Spleen (tissue), 11 donors: ENCODE data around the gene CCDC93. TPM values are rescaled to one million over a fixed set of nuclear protein-coding genes. Genes with fewer than 3 reads are reported as not detected.
"Not testable (repeated sequence)": the region's sequence is repeated elsewhere in the genome, so short reads cannot be mapped to it uniquely, and the experiment has no call there.

ENCODE experiments used
- DNase-seq: peaks from one replicate; pipeline ENCODE4 v3.0.0-alpha.2; 2020
- H3K27ac ChIP-seq, 8 donors: fragments of 200-600 bp; sonication (generic) in 7 of 8; 1 replicate in 4 of 8; 2 replicates in 4 of 8; pipeline versions ENCODE4 v1.5.0 to v1.8.0; 2016 to 2021; ENCODE audit warnings: inconsistent platforms in 4 of 8, mild to moderate bottlenecking in 4 of 8, moderate library complexity in 1 of 8
- H3K27me3 ChIP-seq, 7 donors: fragments of 200-600 bp; sonication (generic) in 6 of 7; replicated peaks in 1 of 7; 1 replicate in 4 of 7; 2 replicates in 3 of 7; pipeline versions ENCODE4 v1.5.0 to v1.8.0; 2016 to 2021; ENCODE audit warnings: inconsistent platforms in 3 of 7, mild to moderate bottlenecking in 1 of 7
- H3K36me3 ChIP-seq, 6 donors: fragments of 200-600 bp; sonication (generic) in 5 of 6; 1 replicate in 4 of 6; 2 replicates in 2 of 6; pipeline versions ENCODE4 v1.5.0 to v1.8.0; 2016 to 2021; ENCODE audit warnings: inconsistent platforms in 2 of 6
- H3K4me1 ChIP-seq, 6 donors: fragments of 200-600 bp; sonication (generic) in 5 of 6; 1 replicate in 3 of 6; 2 replicates in 3 of 6; pipeline versions ENCODE4 v1.5.0 to v1.8.0; 2016 to 2021; ENCODE audit warnings: inconsistent platforms in 3 of 6
- H3K4me3 ChIP-seq, 8 donors: fragments of 200-600 bp; sonication (generic) in 7 of 8; 1 replicate in 4 of 8; 2 replicates in 4 of 8; pipeline versions ENCODE4 v1.5.0 to v1.8.0; 2016 to 2021; ENCODE audit warnings: inconsistent platforms in 4 of 8, mild to moderate bottlenecking in 4 of 8, moderate library complexity in 2 of 8
- H3K9me3 ChIP-seq, 8 donors: fragments of 200-600 bp; sonication (generic) in 7 of 8; 1 replicate in 4 of 8; 2 replicates in 4 of 8; pipeline versions ENCODE4 v1.5.0 to v1.8.0; 2016 to 2021; ENCODE audit warnings: inconsistent platforms in 4 of 8
- CTCF ChIP-seq, 11 experiments: fragments of 200-600 bp in 7 of 11; fragments of 450-650 bp in 4 of 11; sonication (generic) in 4 of 11; IDR thresholded peaks in 8 of 11; conservative IDR thresholded peaks in 3 of 11; 1 replicate in 7 of 11; 2 replicates in 4 of 11; pipeline versions ENCODE4 v1.4.0 to v1.8.0; 2016 to 2021; ENCODE audit warnings: antibody characterized with exemption in 11 of 11, inconsistent platforms in 4 of 11, mild to moderate bottlenecking in 1 of 11
- POLR2A ChIP-seq, 3 donors: fragments of 450-650 bp; IDR thresholded peaks; one replicate each; pipeline ENCODE4 v1.5.1; 2017; ENCODE audit warnings: antibody characterized with exemption in 3 of 3, mild to moderate bottlenecking in 1 of 3
- POLR2AphosphoS5 ChIP-seq, 3 donors: sonication (generic); formaldehyde crosslinking; IDR thresholded peaks; one replicate each; pipeline ENCODE4 v1.5.1; 2017; ENCODE audit warnings: antibody characterized with exemption in 3 of 3
- WGBS, 5 donors: extraction: QIAGEN DNeasy Blood & Tissue Kit in 3 of 5; methylation state at CpG; one replicate each; pipeline versions ENCODE4 v1.1.5 to v1.1.7; 2013 to 2018; 5-methylcytosine and 5-hydroxymethylcytosine counted together
- intact Hi-C: fragments of 100-400 bp; cut with DNase I; formaldehyde crosslinking; loops from one replicate; pipeline ENCODE4 v1.15.0; 2023; ENCODE audit warnings: low total_unique reads
- polyA plus RNA-seq, 3 donors: library from polyadenylated mRNA; stranded (reverse); fragments of 200-250 nt; gene quantifications; one replicate each; pipeline ENCODE4 v1.2.1, GENCODE V29; 2013
- total RNA-seq, 7 donors: library from RNA; depleted of rRNA in 3 of 7; stranded (reverse); fragments of >200 nt in 3 of 7; fragmentation: NEBNext Ultra II Directional in 4 of 7; extraction: Animal tissue kit (Norgen Biotek cat#: 25700) in 4 of 7; gene quantifications; one replicate each; pipeline versions ENCODE4 v1.1.0 to v1.2.1, GENCODE V29; 2016 to 2021
- donor health status: healthy with polysubstance abuse.
- donor health status: DM: no; HTN: no; CAD: no; lungs with moderate emphysema.
- donor health status: DM: no; HTN: no; CAD: no.
- donor health status: Bipolar disorder and iron deficiency.
- donor health status: healthy.
- donor health status: DM: no; HTN: no; CAD: no.
- donor health status: DM: yes; HTN: yes; CAD: no.

CCDC93 gene
- total and polyA plus RNA-seq, 10 donors = 4.3 to 80.3 (median 42.4) TPM

DNA sequence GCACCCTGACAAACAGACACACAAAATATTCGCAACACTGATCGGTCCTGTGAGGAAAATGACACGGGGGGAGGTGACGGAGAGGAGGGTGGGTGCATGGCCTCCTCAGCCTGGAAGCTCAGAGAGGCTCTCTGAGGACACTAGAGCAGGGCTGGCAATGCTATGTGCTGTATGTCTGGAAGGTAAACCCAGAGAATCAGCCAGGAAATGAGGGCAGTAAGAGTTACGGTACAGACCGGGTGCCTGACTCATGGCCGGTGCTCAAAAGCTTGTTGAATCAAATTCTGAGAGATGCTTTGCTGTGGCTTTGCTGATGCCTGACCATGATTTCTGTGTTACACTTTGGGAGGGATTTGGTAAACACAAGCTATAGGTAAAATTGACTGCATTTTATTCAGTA lies 81.9 kb downstream of the CCDC93 start:
- Histone ChIP-seq H3K36me3 (peaks cover 0 to 99% (median 82%) of the 10 kb centered on the region in 6 donors), H3K4me3 (no peak overlapping the region), H3K4me1 (no peaks in the 10 kb centered on the region), H3K27ac (no peak overlapping the region), H3K9me3 (peaks cover 0 to 12% (median 6%) of the 10 kb centered on the region in 8 donors), H3K27me3 (no peaks in the 10 kb centered on the region)
- intact Hi-C loops = no loop called here
- DNase-seq = no peak
- WGBS, 5 donors = 87 to 95% (median 93%) methylated on average over 7 of the region's 7 CpGs
- TF ChIP-seq POLR2AphosphoS5 (IDR thresholded peaks at IDR 0.05) (no peak), CTCF (IDR thresholded peaks at IDR 0.05 in 8 of 11, conservative IDR thresholded peaks at IDR 0.05 in 3 of 11) (no peak), POLR2A (IDR thresholded peaks at IDR 0.05) (no peak)

DNA sequence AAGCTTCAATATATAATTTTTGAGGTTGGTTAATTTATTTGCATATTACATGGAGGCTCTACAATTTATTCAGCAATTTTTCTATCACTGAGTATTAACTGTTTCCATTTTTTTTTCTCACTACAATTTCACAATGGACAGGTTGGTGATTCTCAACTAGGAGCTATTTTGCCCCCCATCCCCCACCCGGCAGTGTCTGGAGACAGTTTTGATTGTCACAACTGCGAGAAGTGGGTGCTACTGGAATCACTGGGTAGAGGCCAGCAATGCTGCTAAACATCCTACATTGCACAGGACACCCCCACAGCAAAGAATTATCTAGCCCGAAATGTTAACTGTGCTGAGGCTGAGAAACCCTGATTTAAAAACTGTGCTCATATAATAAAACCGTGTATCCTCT lies 82.6 kb downstream of the CCDC93 start:
- TF ChIP-seq CTCF (IDR thresholded peaks at IDR 0.05 in 8 of 11, conservative IDR thresholded peaks at IDR 0.05 in 3 of 11) (no peak), POLR2AphosphoS5 (IDR thresholded peaks at IDR 0.05) (no peak), POLR2A (IDR thresholded peaks at IDR 0.05) (no peak)
- Histone ChIP-seq H3K4me3 (no peak overlapping the region), H3K27me3 (no peaks in the 10 kb centered on the region), H3K4me1 (no peaks in the 10 kb centered on the region), H3K36me3 (peaks cover 0 to 94% (median 76%) of the 10 kb centered on the region in 6 donors), H3K27ac (no peak overlapping the region), H3K9me3 (peaks cover 0 to 12% (median 6%) of the 10 kb centered on the region in 8 donors)
- 91 to 96% (median 94%) methylated on average over 4 of the region's 4 CpGs for WGBS, 5 donors
- intact Hi-C loops = no loop called here
- no peak for DNase-seq

GRCh38 chr2:117930775-117931174 lies 83.1 kb downstream of the CCDC93 start:
- Histone ChIP-seq H3K4me1 (no peaks in the 10 kb centered on the region), H3K9me3 (peaks cover 0 to 12% (median 6%) of the 10 kb centered on the region in 8 donors), H3K27me3 (no peaks in the 10 kb centered on the region), H3K4me3 (no peak overlapping the region), H3K27ac (no peak overlapping the region), H3K36me3 (peaks cover 0 to 90% (median 71%) of the 10 kb centered on the region in 6 donors)
- WGBS, 5 donors = 80 to 89% (median 87%) methylated on average over 4 of the region's 4 CpGs
- no peak for DNase-seq
- no peak for TF ChIP-seq POLR2A (IDR thresholded peaks at IDR 0.05)
- TF ChIP-seq POLR2AphosphoS5 (IDR thresholded peaks at IDR 0.05) = no peak
- no peak for TF ChIP-seq CTCF (IDR thresholded peaks at IDR 0.05 in 8 of 11, conservative IDR thresholded peaks at IDR 0.05 in 3 of 11)
- intact Hi-C loops = no loop called here

- H3K27me3 ChIP-seq, intact Hi-C loops, DNase-seq, H3K4me1 ChIP-seq, H3K27ac ChIP-seq, H3K9me3 ChIP-seq, H3K4me3 ChIP-seq: not testable (repeated sequence)
- H3K36me3 ChIP-seq = peaks cover 9 to 90% (median 50%) of the 10 kb centered on the region in 6 donors
- 93 to 100% (median 97%) methylated on average over 2 to 9 of the region's 9 CpGs for WGBS, 5 donors
These were observed 90.4 kb downstream of the CCDC93 start for GRCh38 chr2:117923471-117923870.

GRCh38 chr2:117921520-117921919 lies 92.3 kb downstream of the CCDC93 start:
- no peak for TF ChIP-seq CTCF (IDR thresholded peaks at IDR 0.05 in 8 of 11, conservative IDR thresholded peaks at IDR 0.05 in 3 of 11)
- no peak for TF ChIP-seq POLR2AphosphoS5 (IDR thresholded peaks at IDR 0.05)
- no peak for TF ChIP-seq POLR2A (IDR thresholded peaks at IDR 0.05)
- Histone ChIP-seq H3K27ac (no peak overlapping the region), H3K27me3 (no peaks in the 10 kb centered on the region), H3K9me3 (no peaks in the 10 kb centered on the region), H3K4me3 (no peak overlapping the region), H3K36me3 (peaks cover 12 to 93% (median 68%) of the 10 kb centered on the region in 6 donors), H3K4me1 (no peaks in the 10 kb centered on the region)
- intact Hi-C loops = no loop called here
- DNase-seq = no peak
- WGBS, 5 donors = 73 to 92% (median 84%) methylated on average over 3 of the region's 3 CpGs
